ENCODE data around the gene OR10AD1.

OR10AD1 gene

DNA sequence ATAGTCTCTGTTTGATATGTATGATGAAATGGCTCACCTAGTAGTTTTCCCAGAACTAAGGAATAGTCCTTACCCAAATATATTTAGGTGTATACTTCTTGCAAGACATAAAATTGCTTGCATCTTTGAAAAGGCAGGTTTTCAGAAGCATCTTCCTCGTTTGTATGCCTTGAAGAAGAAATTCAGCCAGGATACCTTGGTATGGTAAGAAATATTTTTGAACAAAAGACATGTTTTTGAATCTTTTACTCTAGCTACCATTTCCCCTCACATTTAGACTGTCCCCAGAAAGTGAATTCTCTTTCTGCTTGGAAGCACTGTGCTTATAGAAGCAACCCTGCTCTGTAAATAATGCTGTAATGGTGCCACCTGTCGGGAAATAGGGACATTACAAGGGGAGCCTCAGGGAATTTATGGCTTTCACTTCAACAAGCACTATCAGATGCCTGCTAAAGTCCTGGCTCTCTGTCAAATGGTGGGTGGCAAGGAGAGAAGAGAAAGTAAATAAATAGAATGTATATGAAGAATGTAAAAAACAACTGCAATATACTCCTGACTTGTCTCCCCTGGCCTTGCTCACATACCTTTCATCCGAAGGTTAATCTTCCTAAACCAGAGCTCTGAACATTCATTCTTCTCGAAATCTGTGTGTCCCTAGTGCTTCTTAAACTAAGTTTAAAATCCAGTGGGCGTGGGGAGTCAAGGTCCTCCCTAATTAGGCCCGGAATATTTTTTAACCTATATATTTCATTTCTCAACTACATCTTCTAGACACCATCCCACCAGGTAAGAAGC, 13.6 kb downstream of the OR10AD1 start:
- peak; percentile 96 for FAIRE-seq

DNA sequence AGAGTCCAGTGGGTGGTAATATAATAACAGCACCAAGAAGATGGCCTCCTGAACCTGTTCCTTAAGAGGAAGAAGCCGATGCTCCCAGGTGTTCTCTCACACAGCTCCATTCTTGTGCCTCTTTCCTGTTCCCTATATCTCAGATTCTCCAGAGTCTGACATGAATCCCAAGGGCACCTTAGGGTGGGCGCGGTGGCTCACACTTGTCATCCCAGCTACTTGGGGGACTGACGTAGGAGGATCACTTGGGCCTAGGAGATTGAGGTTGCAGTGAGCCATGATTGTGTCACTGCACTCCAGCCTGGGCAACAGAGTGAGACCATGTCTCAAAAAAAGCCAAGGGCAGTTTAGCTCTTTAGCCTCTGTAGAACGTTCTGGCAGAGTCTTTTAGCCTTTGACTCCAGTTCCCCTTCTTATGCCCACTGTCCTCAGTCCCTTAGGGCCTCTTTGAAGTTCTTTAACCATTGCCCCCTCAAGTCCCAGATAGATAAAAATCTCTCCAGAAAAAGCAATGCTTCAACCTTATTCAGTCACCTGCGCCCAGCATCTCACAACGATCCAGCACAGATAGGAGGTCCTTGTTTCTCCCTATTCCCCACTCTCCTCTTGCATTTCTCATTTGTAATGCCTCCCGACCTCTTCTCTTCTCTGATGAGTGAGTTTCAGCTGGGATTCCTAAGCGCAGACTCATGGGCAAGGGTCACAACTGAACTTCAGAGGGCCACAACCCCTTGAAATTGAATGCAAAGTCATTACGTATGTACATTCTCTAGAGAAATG, 15.0 kb downstream of the OR10AD1 start:
- no peak for FAIRE-seq

DNA sequence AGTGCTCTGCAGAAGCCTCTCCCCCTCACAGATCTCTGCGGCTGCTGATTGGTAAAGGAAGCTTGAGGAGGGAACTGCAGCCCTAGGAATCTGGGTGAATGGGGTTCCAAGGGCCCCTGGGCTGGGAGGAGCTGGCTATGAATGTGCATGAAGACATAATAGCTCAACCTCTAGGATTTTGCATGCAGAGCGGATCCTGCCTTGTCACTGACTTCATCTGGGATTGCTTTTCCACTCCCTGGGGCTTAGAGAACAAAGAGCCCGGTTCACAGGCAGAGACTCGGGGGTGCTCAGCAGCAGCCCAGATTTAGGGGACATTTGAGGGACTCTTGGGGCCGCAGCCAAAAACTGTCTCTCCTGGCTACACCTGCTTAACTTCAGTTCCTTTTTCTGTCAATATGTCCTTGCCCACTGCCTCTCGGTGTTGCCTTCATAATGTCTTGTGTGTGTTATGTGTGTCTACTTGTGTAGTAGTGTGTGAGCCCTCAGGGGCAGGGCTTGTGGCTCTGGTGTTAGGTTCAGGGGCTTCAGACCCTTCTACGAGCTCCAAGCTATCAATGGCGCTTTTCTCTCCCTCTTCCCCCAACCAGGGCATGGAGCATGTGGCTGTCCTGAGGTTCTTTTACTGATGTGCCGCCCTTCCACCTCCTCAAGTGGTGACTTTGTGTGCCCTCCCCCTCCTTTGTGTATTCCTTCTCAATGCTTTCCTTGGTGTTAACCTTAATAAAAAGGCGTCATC, 17.7 kb downstream of the OR10AD1 start:
- FAIRE-seq: no peak

DNA sequence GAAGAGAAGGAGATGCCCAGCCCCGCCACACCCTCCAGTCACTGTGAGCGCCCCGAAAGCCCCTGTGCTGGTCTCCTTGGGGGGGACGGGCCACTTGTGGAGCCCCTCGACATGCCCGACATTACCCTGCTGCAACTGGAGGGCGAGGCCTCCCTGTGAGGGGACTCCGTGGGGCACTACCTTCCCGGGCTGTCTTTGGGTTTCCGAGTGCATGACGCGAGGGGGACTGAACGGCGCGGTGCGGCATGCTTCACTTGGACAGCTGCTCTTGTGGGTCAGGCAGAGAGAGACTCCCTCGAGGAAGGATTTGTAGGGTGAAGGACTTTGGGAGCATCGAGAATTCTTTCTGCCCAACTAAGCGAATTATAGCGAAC, 18.6 kb downstream of the OR10AD1 start:
- no peak for FAIRE-seq

DNA sequence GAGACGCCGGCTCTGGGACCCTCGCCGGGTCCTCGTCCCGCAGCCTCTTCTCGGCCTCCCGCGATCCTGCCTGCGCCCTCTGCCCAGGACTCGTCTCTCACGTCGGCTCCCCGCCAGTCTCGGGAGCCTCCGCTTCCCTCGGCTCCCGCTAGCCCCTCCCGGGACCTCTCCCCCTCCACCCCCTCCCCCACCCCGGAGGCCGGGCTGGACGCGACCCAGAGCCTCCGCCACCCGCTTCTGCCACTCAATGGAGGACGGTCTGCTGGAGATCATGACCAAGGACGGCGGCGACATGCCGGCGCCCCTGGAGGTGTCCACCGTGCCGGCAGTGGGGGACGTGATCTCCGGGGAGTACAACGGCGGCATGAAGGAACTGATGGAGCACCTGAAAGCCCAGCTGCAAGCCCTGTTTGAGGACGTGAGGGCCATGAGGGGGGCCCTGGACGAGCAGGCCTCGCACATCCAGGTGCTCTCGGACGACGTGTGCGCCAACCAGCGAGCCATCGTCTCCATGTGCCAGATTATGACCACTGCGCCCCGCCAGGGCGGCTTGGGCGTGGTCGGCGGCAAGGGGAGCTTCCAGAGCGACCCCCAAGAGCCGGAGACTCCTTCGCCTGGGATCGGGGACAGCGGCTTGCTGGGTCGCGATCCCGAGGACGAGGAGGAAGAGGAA, 19.1 kb downstream of the OR10AD1 start:
- no peak for FAIRE-seq

DNA sequence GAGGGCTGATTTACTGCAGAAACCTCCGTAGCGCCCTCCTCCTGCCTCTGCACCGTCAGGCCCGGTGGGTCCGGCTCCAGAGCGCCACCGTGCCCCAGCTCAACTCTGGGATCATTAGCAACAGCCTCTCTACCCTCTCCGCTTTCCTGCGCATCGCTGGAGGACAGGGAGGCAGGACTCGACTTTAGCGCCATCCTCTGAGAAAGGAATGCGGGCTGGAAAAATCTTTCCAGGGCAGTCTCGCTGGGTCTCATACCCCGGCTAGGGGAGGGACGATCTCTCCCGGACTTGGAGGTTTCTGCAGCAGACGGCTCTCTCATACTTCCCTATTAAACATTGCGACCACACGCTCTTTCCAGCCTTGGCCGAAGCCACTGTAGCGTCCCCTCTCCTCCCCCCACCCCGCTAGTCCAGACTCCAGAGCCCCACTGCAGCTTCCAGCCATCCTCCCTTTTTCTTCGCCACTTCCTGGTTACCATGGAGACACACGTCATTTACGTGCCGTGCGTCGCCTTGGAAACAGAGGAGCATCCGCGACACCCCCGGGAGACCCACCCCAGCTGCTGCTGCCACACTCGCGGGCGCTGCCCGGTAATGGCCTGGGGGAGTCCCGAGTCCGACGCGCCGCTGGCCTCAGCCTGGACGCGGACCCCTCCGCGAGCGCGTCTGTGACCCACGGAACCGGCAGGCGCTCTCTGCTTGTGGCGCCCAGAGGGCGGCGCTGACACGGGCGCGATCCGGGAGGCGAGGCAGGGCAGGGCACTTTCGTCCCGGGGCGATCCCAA, 19.8 kb downstream of the OR10AD1 start, which contains the start of gene CCDC184:
Gene CCDC184 (plus strand): TSS at position 554 of the 785 bp plus-strand sequence. CDS start 479 bp downstream, outside the sequence.
- no peak for FAIRE-seq

DNA sequence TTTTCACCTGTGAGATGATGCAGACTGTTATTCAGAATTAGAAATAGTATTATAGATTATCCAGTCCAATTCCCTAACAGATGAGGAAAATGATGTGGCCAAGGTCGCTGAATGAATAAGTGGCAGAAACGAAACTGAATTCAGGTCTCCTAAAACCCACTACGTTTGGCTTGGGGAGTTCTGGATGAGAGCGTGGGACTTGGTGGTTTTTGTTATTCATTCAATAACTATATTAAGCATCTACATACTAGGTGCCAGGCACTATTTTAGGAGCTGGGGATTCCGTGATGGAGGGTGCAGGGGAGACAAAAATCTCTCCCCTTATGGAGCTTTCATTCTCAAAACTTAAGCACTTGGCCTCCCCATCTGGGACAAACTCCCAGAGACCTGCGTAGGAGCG, 20.5 kb downstream of the OR10AD1 start:
- no peak for FAIRE-seq

DNA sequence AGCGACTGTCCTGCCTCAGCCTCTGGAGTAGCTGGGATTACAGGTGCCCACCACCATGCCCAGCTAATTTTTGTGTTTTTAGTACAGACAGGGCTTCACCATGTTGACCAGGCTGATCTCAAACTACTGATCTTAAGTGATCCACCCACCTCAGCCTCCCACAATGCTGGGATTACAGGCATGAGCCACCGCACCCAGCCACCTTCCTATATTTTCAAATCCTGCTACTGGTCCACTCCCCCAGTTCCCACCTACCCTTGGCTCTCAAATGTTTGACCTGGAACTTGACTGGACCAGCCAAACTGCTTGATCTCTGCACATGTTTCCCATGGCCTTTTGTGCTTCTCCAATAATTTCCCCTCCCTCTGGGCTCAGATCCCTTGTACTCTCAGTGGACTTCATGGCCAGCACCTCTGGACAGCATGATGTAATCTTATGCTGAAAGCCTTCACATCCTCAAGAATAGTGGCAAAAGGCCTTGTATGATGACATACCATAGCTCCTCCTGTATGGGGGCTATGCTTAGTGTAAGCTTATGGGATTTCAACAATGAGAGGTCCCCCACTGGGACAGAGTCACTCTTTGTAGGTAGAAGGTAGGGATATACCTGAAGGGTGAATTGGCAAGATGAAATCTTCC, 22.1 kb downstream of the OR10AD1 start:
- no peak for FAIRE-seq

DNA sequence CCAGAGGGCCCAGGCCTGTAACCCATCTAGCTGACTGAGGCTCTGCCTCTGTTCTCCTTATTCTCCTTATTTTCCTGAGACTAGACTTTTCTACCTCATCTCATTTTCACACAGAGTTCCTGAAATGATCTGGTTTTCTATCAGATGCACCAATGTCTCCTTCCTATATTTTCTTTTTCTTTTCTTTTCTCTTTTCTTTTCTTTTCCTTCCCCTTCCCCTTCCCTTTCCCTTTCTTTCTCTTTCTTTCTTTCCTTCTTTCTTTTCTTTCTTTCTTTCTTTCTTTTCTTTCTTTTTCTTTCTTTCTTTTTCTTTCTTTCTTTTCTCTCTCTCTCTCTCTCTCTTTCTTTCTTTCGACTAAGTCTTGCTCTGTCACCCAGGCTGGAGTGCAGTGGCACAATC, 22.7 kb downstream of the OR10AD1 start:
- no peak for FAIRE-seq

DNA sequence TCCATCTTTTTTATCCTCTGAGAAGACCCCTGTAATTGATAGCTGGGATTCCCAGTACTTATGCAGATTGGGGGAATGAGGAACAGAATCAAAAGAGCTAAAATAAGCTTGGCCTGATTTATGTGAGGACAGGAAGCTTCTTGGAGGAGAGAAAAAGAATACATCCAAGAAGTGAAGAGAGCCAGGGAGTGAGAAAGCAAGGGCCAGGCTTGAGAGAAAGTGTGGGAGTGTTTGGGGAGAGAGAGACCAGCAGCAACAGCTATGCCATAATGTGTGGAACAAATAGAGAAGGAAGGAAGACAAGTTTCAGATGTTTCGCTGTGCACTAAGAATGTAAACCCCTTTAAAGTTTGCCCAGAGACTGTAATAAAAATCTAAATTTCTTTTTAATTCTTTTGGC, 23.6 kb downstream of the OR10AD1 start:
- FAIRE-seq: no peak

DNA sequence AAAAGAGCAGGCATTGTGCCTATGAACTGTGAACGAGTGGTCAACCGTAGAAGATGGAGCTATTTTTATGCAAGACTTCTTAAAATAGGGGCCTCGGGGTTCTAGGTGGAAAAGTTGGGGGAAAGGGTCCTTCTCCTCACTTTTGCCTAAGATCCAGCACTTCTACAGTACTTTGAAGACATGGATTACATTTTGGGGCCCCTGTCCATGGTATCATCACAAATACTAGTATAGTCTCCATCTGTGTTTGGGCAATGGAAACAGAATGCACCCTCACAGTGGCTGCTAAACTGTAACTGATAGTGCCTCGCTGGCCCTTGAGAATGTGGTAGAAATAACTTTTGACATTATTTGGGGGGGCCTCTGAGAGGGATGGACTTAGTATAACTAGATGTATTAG, 25.1 kb downstream of the OR10AD1 start:
- FAIRE-seq: no peak

DNA sequence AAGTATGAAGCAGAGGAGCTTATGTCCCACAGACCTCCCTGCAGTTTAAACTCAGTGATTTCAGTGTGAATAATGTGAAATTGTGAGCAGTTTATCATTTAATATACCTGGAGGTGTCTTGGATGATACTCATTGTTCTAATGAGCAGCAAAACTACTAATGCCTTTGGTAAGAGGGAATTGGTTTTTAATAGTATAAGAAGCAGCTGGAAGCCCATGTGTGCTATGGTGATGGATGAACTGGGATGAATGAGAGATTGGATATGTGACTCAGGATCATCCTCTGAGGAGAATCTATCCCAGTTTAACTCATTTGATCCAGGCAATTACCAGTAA, 26.7 kb downstream of the OR10AD1 start:
- no peak for FAIRE-seq

DNA sequence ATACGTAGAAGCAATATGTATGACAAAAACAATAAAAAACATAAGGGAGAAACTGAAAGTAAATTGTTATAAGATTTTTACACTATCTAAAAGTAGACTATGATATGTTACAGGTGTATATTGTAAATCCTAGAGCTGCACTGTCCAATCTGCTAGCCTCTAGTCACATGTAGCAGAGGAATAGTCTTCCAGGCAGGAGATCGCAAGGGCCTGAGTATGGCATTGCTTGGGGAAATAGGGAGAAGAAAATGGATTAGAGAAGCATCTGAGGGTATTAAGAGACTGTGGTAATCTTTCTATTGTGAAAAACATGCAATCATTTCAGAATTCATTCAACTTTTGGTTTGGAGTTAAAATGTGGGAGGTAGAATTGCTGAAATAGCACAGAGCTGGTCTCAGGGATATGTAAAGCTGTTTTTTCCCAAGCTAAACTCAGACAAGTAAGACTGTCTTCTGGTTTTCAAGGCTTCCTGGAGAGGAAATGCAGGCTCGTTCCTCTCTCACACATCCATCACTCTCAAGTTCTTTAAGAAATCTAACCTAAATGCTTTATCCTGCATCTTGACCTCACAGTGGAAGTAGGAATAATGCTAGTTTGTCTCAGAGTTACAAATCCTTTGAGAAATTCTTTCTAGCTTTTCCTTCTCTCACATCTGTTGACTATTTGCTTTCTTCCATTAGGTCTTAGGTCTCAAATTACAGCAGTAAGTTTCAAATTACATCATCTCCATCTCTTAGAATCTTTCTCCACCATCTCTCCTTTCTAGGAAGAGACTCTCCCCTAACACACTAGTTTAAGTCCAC, 27.3 kb downstream of the OR10AD1 start:
- FAIRE-seq: no peak

DNA sequence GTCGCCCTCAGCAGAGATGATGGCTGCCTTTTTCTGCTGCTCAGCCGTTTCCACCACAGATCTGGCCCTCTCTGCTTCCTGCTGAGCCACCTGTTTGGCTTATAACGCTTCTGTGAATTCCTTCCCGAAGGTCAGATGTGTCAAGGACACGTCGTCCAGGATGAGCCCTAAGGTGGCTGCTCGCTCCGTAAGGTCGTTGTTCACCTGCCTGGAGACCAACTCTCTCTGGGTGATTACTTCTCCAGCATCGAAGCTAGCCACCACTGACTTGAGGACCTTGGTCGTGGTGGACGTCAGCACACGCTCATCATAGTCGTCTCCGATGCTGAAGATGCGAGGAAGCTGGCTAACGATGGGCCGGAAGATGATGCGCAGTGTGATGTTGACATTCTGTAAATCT, 34.1 kb downstream of the OR10AD1 start:
- FAIRE-seq: no peak

DNA sequence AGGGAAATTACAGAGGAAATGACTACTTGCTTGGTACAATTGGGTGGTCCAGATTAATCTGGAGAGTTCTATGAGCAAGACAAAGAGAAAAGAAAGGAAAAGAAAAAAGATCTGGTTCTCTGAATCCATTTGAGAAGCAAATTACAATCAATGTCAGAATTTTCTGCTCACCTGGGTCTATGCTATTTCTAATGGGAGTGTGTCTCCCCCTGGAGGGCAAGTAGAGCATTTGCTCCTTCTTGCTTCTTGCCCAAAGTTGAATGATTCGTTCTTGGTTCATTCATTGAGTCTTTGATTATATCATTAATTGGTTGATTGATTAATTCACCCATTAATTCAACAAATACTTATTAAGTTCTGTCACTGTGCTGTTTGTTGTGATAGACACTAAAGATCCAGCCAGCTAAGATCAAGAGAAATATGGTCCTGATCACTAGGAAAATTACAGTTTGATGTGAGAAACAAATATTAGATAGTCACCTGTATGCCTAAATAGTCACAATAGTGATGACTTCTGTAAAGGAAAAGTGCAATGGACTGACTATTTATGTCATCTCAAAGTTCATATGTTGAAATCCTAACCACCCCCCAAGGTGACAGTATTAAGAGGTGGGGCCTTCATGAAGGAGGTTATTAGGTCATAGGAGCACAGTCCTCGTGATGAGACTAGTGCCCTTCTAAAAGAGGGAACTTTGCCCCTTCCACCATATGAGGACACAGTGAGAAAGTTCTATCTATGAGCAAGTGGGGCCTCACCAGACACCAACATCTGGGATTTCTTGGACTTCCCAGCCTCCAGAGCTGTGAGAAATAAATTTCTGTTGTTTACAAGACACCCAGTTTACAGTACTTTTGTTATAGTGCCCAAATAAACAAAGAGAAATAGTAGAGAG, 37.8 kb downstream of the OR10AD1 start:
- FAIRE-seq: peak; percentile 96

DNA sequence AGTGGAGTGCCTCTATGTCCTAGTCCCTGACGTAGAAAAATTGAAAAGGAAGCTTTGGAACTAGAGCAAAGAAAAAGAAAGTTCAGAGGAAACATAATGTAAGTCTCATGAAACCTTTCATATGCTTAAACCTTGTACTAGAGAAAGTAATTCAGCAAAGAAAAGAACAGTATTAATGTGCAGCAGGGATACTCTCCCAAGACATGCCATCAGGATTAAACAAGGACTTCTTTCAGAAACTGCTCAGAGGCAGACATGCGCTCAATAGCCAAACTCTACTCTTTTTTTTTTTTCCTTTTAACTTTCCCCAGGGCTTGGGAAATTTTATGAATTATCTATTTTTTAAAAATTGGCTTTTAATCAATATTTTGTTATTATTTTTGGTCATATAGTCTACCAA, 38.6 kb downstream of the OR10AD1 start:
- no peak for FAIRE-seq

DNA sequence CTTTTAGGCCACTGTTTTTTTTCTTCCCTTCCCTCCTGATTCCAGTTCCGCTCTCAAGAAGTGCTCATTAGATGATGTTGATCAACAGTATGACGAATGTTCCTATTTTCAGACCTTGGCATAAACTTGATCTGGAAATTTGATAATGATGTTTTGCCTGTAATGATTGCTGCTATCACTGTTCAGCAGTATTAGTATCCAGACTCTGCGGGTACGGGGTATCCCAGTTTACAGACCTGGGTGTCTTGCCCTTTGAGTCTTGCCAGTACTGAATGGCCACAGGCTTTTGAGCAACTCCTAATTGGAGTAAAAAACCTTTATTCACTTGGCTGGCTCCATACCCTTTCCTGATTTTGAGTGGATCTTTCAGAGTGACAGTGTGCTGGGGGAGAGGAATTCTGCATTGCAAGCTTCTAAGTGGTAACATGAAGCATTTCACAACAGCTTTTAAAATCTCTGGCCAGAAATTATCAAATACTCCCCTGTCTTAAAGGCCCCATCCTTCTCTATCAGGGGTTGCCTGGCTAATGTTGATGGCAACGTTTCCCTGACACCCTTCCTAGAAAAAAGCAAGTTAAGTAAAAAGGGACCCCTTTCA, 39.8 kb downstream of the OR10AD1 start:
- no peak for FAIRE-seq

DNA sequence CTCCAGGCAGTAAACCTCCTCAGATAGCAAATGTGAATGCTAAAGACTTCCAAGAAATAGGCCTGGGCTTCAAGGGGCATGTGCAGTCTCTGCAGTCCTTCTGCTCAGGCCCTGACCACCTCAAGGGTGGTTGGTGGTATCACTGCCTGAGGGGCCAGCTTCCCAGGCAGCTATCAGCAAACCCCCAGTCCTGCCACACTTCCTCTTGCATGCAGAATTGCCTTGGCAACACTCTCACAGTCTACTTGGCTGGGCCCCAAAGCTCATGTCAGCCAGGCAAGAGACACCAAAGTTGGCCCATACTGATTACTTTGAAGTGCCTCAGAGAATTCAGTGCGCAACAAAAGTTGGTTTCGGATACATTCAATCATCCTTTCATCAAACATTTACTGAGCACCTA, 42.3 kb downstream of the OR10AD1 start:
- FAIRE-seq: no peak

DNA sequence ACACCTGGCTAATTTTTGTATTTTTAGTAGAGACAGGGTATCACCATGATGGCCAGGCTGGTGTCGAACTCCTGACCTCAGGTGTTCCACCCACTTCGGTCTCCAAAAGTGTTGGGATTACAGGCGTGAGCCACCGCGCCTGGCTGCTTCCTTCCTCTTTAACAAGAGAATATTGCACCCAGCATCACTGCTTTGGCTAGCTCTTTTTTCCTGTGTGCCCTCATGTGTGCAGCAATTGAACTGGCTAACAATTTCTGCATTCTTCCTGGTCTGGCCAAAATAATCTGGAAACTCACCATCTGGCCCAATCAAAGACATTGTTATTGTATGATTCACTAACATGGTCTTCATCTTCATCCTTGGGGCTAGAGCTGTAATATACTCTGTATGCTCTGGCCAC, 43.0 kb downstream of the OR10AD1 start:
- FAIRE-seq: no peak
